GM12878 (cell line): ENCODE results near the gene N4BP2. TPM values are rescaled to one million over a fixed set of nuclear protein-coding genes. Genes with fewer than 3 reads are reported as not detected.

Experiments
- ATAC-seq: fragments of 200-7000 bp; cut with Tn5 transposase; 3 replicates; pipeline ENCODE4 v1.9.1; 2020; ENCODE audit warnings: mild to moderate bottlenecking, moderate library complexity
- BruUV-seq: library from RNA; stranded (reverse); fragments of 400-500 nt; replicated peaks from 2 replicates; lab custom pipeline; 2021; lab: Mats Ljungman, UMichigan
- CTCF ChIA-PET: fragments of 300-600 bp; sonication (Branson Sonifier 250); formaldehyde crosslinking; extraction: SDS; loops from one replicate; lab custom pipeline; 2021; ENCODE audit warnings: inconsistent platforms; lab: Yijun Ruan, JAX
- POLR2A ChIA-PET: fragments of 350-600 bp; formaldehyde crosslinking; extraction: SDS; loops from one replicate; lab custom pipeline; 2021; ENCODE audit warnings: inconsistent platforms; lab: Charles Lee
- RAD21 ChIA-PET: fragments of 300-600 bp; sonication (Branson Sonifier 250); formaldehyde crosslinking; loops from one replicate; lab custom pipeline; 2023; ENCODE audit warnings: antibody characterized with exemption; ENCODE audit not compliant: unreplicated experiment; lab: Charles Lee
- SMC1A ChIA-PET: fragments of 300-600 bp; sonication (Branson Sonifier 250); formaldehyde crosslinking; loops from one replicate; lab custom pipeline; 2023; ENCODE audit not compliant: unreplicated experiment, uncharacterized antibody; lab: Charles Lee
- DNase-seq: peaks from one replicate; pipeline ENCODE4 v3.0.0-alpha.2; 2011; ENCODE audit warnings: low read depth, low spot score
- FAIRE-seq: peaks from 3 replicates; lab custom pipeline; 2011; peaks lifted over from hg19 to GRCh38; lab: Jason Lieb, UNC
- H2AFZ ChIP-seq: 2 replicates; pipeline ENCODE4 v1.6.0; 2011; ENCODE audit warnings: low read depth, low read length, control low read depth; ENCODE audit not compliant: control insufficient read depth
- H3K27ac ChIP-seq: 2 replicates; pipeline ENCODE4 v1.5.1; 2011; ENCODE audit warnings: control low read depth; ENCODE audit not compliant: control insufficient read depth, insufficient read depth
- H3K27me3 ChIP-seq, 2 experiments: replicated peaks in 1 of 2; 2 replicates each; pipeline versions ENCODE4 v1.6.0 to v1.6.1; 2011; ENCODE audit warnings: low read length in 1 of 2; ENCODE audit not compliant: control insufficient read depth in 2 of 2, insufficient read depth in 2 of 2
- H3K36me3 ChIP-seq, 2 experiments: 2 replicates each; pipeline ENCODE4 v1.5.1; 2011; ENCODE audit warnings: low read length in 1 of 2; ENCODE audit not compliant: control insufficient read depth in 2 of 2, insufficient read depth in 2 of 2
- H3K4me1 ChIP-seq: 2 replicates; pipeline ENCODE4 v1.6.1; 2011; ENCODE audit warnings: mild to moderate bottlenecking, low read length, moderate library complexity, mixed read lengths; ENCODE audit not compliant: control insufficient read depth, insufficient read depth
- H3K4me2 ChIP-seq: 2 replicates; pipeline ENCODE4 v1.6.0; 2011; ENCODE audit warnings: control low read depth; ENCODE audit not compliant: control insufficient read depth, insufficient read depth
- H3K4me3 ChIP-seq: fragments of 200-600 bp; sonication (generic); 2 replicates; pipeline ENCODE4 v1.5.1; 2016
- H3K79me2 ChIP-seq: 2 replicates; pipeline ENCODE4 v1.6.0; 2011; ENCODE audit warnings: low read length; ENCODE audit not compliant: control insufficient read depth, insufficient read depth
- H3K9ac ChIP-seq: 2 replicates; pipeline ENCODE4 v1.8.0; 2011; ENCODE audit warnings: low read length, control low read depth, mixed read lengths; ENCODE audit not compliant: control insufficient read depth, insufficient read depth
- H3K9me3 ChIP-seq: replicated peaks from 3 replicates; pipeline ENCODE4 v1.5.1; 2011; ENCODE audit warnings: mild to moderate bottlenecking, low read length; ENCODE audit not compliant: control insufficient read depth, insufficient read depth
- H4K20me1 ChIP-seq: 2 replicates; pipeline ENCODE4 v1.6.0; 2011; ENCODE audit not compliant: control insufficient read depth, insufficient read depth
- FOXM1 ChIP-seq: IDR thresholded peaks from 2 replicates; pipeline ENCODE4 v1.6.1; 2012; ENCODE audit warnings: low read depth, mild to moderate bottlenecking, inconsistent platforms, low read length, moderate library complexity
- JUNB ChIP-seq: IDR thresholded peaks from 2 replicates; pipeline ENCODE4 v1.6.1; 2016; ENCODE audit warnings: antibody characterized with exemption, mild to moderate bottlenecking
- MEF2B ChIP-seq: fragments of 450-650 bp; IDR thresholded peaks from 2 replicates; pipeline ENCODE4 v1.6.1; 2018; ENCODE audit warnings: mild to moderate bottlenecking, moderate library complexity; ENCODE audit not compliant: partially characterized antibody, poor library complexity, severe bottlenecking
- MXI1 ChIP-seq: fragments of 150-350 bp; IDR thresholded peaks from 2 replicates; pipeline ENCODE4 v1.6.1; 2011; ENCODE audit warnings: low read depth, mild to moderate bottlenecking, inconsistent platforms, low read length, improper control_type of control experiment
- NFIC ChIP-seq: IDR thresholded peaks from 2 replicates; pipeline ENCODE4 v1.6.1; 2012; ENCODE audit warnings: low read depth, mild to moderate bottlenecking, inconsistent platforms, low read length, moderate library complexity
- NR2F1 ChIP-seq: fragments of 450-650 bp; conservative IDR thresholded peaks from 2 replicates; pipeline ENCODE4 v1.6.1; 2017; ENCODE audit warnings: mild to moderate bottlenecking
- PAX5 ChIP-seq: IDR thresholded peaks from 2 replicates; pipeline ENCODE4 v1.6.1; 2011; ENCODE audit warnings: low read depth, low read length, borderline replicate concordance
- RFX5 ChIP-seq: IDR thresholded peaks from 2 replicates; pipeline ENCODE4 v1.6.1; 2011; ENCODE audit warnings: low read depth, low read length, improper control_type of control experiment
- STAT3 ChIP-seq: IDR thresholded peaks from 2 replicates; pipeline ENCODE4 v1.6.1; 2011; ENCODE audit warnings: low read depth, low read length, improper control_type of control experiment
- ZBED1 ChIP-seq: IDR thresholded peaks from 2 replicates; pipeline ENCODE4 v1.6.1; 2016; ENCODE audit warnings: borderline replicate concordance
- WGBS: methylation state at CpG from one replicate; pipeline ENCODE4 v1.1.6; 2016; ENCODE audit warnings: low lambda C conversion rate; ENCODE audit not compliant: insufficient replicate concordance, insufficient coverage; ENCODE audit errors: missing lambda C conversion rate; 5-methylcytosine and 5-hydroxymethylcytosine counted together
- in situ Hi-C: fragments of 300-500 bp; cut with MboI; formaldehyde crosslinking; loops from 9 replicates; pipeline ENCODE4 v1.14.3; 2018; ENCODE audit warnings: mixed read lengths
- intact Hi-C: fragments of 100-400 bp; cut with micrococcal nuclease; formaldehyde crosslinking; loops from one replicate; pipeline ENCODE4 v1.14.2; 2022; ENCODE audit not compliant: unreplicated experiment
- polyA plus RNA-seq, 11 experiments: library from polyadenylated mRNA; depleted of rRNA in 4 of 11; unstranded in 6 of 11; stranded (reverse) in 5 of 11; fragments of >200 nt; fragmentation: Nextera tagmentation in 4 of 11; fragmentation: Illumina TruSeq in 1 of 11; extraction: Ambion mirVana in 4 of 11; extraction: Trizol in 1 of 11; gene quantifications; 1 replicate in 1 of 11; 2 replicates in 10 of 11; pipeline versions ENCODE4 v1.2.1 to v1.2.3, GENCODE V29; 2011 to 2016; ENCODE audit warnings: inconsistent platforms in 2 of 11, missing spikeins in 2 of 11, low read depth in 1 of 11
- total RNA-seq, 4 experiments: library from RNA; depleted of rRNA in 3 of 4; stranded (reverse); fragments of >200 nt in 3 of 4; fragmentation: Illumina TruSeq in 1 of 4; extraction: Trizol in 1 of 4; gene quantifications; 2 replicates each; pipeline versions ENCODE4 v1.2.1 to v1.2.3, GENCODE V29; 2013 to 2021
- TF ChIP-seq, protein P1 (sequence below): fragments of 450-650 bp; IDR thresholded peaks from 2 replicates; pipeline ENCODE4 v1.6.1; 2014; ENCODE audit warnings: mild to moderate bottlenecking
- TF ChIP-seq, protein P2 (sequence below): IDR thresholded peaks from 2 replicates; pipeline ENCODE4 v1.6.1; 2011; ENCODE audit warnings: low read depth, low read length, improper control_type of control experiment, borderline replicate concordance
- TF ChIP-seq, protein P3 (sequence below): fragments of 450-650 bp; formaldehyde crosslinking; IDR thresholded peaks from 2 replicates; pipeline ENCODE4 v1.4.0; 2020; ENCODE audit warnings: mild to moderate bottlenecking, moderate library complexity
- TF ChIP-seq, protein P4 (sequence below): fragments of 450-650 bp; IDR thresholded peaks from 2 replicates; pipeline ENCODE4 v1.6.1; 2018; ENCODE audit warnings: borderline replicate concordance, mild to moderate bottlenecking; ENCODE audit not compliant: partially characterized antibody

Gene N4BP2
- total and polyA plus RNA-seq, 10 of the 15 experiments (the other 5 are each of a cell fraction or from before 2014, with no cell fraction given), result 2.3 to 18.7 (median 10.0) TPM

DNA sequence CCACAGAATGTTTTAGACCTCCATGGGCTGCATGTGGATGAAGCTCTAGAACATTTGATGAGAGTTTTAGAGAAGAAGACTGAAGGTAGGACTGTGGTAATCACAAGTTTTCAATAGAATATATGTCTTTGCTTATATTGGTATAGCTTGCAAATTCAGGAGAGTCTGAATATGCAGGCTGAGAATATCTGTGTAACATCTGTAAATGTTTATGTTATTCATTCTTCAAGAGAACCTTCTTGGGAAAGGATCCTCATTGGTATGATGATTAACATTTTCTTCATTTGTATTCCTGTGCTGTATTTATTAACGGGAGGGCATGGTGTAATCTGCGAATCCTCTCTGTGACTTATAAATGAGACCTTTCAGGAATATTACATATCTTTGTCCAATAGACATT is 88.1 kb downstream of the N4BP2 start:
- Histone ChIP-seq H2AFZ (no peak overlapping the region), H3K27me3 (no peaks in the 10 kb centered on the region), H3K4me3 (no peak overlapping the region), H3K9ac (no peak overlapping the region), H3K36me3 (no peaks in the 10 kb centered on the region; a peak in 3 of 4 replicates), H3K27ac (no peak overlapping the region), H3K4me2 (no peak overlapping the region), H4K20me1 (no peaks in the 10 kb centered on the region), H3K9me3 (no peaks in the 10 kb centered on the region), H3K4me1 (no peaks in the 10 kb centered on the region), H3K79me2 (no peaks in the 10 kb centered on the region)
- BruUV-seq, result no TSS peak
- in situ Hi-C loops, result no loop called here
- DNase-seq (no peak), FAIRE-seq (no peak), ATAC-seq (no peak)
- intact Hi-C loops, result no loop called here
- WGBS, result 89% methylated on average over 2 of the region's 2 CpGs
- POLR2A ChIA-PET, result no interaction called here
- CTCF ChIA-PET, result interaction anchor here (0.6 to 3.0 kb wide), 4 partner anchors 160 to 181 kb away, joined by 3 to 9 read pairs (median 5); no protein-coding TSS in a partner anchor
- SMC1A ChIA-PET, result interaction anchor here (0.7 to 1.4 kb wide), 5 partner anchors 14 to 181 kb away, joined by 3 to 5 read pairs (median 4); no protein-coding TSS in a partner anchor
- RAD21 ChIA-PET, result interaction anchor here (0.5 kb wide), 1 partner anchor 673 kb away, joined by 4 read pairs; no protein-coding TSS in a partner anchor
- TF ChIP-seq ZBED1 (no peak), STAT3 (no peak), JUNB (no peak), NR2F1 (no peak), MXI1 (no peak), FOXM1 (no peak), RFX5 (no peak), PAX5 (no peak), MEF2B (no peak), NFIC (no peak)
- TF ChIP-seq, protein P1, sequence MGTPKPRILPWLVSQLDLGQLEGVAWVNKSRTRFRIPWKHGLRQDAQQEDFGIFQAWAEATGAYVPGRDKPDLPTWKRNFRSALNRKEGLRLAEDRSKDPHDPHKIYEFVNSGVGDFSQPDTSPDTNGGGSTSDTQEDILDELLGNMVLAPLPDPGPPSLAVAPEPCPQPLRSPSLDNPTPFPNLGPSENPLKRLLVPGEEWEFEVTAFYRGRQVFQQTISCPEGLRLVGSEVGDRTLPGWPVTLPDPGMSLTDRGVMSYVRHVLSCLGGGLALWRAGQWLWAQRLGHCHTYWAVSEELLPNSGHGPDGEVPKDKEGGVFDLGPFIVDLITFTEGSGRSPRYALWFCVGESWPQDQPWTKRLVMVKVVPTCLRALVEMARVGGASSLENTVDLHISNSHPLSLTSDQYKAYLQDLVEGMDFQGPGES, result no peak
- TF ChIP-seq, protein P2, sequence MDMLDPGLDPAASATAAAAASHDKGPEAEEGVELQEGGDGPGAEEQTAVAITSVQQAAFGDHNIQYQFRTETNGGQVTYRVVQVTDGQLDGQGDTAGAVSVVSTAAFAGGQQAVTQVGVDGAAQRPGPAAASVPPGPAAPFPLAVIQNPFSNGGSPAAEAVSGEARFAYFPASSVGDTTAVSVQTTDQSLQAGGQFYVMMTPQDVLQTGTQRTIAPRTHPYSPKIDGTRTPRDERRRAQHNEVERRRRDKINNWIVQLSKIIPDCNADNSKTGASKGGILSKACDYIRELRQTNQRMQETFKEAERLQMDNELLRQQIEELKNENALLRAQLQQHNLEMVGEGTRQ, result no peak
- TF ChIP-seq, protein P3, sequence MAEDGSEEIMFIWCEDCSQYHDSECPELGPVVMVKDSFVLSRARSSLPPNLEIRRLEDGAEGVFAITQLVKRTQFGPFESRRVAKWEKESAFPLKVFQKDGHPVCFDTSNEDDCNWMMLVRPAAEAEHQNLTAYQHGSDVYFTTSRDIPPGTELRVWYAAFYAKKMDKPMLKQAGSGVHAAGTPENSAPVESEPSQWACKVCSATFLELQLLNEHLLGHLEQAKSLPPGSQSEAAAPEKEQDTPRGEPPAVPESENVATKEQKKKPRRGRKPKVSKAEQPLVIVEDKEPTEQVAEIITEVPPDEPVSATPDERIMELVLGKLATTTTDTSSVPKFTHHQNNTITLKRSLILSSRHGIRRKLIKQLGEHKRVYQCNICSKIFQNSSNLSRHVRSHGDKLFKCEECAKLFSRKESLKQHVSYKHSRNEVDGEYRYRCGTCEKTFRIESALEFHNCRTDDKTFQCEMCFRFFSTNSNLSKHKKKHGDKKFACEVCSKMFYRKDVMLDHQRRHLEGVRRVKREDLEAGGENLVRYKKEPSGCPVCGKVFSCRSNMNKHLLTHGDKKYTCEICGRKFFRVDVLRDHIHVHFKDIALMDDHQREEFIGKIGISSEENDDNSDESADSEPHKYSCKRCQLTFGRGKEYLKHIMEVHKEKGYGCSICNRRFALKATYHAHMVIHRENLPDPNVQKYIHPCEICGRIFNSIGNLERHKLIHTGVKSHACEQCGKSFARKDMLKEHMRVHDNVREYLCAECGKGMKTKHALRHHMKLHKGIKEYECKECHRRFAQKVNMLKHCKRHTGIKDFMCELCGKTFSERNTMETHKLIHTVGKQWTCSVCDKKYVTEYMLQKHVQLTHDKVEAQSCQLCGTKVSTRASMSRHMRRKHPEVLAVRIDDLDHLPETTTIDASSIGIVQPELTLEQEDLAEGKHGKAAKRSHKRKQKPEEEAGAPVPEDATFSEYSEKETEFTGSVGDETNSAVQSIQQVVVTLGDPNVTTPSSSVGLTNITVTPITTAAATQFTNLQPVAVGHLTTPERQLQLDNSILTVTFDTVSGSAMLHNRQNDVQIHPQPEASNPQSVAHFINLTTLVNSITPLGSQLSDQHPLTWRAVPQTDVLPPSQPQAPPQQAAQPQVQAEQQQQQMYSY (CRISPR knock-in tag), result no peak
- TF ChIP-seq, protein P4, sequence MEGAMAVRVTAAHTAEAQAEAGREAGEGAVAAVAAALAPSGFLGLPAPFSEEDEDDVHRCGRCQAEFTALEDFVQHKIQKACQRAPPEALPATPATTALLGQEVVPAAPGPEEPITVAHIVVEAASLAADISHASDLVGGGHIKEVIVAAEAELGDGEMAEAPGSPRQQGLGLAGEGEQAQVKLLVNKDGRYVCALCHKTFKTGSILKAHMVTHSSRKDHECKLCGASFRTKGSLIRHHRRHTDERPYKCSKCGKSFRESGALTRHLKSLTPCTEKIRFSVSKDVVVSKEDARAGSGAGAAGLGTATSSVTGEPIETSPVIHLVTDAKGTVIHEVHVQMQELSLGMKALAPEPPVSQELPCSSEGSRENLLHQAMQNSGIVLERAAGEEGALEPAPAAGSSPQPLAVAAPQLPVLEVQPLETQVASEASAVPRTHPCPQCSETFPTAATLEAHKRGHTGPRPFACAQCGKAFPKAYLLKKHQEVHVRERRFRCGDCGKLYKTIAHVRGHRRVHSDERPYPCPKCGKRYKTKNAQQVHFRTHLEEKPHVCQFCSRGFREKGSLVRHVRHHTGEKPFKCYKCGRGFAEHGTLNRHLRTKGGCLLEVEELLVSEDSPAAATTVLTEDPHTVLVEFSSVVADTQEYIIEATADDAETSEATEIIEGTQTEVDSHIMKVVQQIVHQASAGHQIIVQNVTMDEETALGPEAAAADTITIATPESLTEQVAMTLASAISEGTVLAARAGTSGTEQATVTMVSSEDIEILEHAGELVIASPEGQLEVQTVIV, result no peak
